Keratinocyte (primary cell): ENCODE measurements around the gene CCL17. TPM values are rescaled to one million over a fixed set of nuclear protein-coding genes. Genes with fewer than 3 reads are reported as not detected.

Experiments used
- DNase-seq: peaks from one replicate; pipeline ENCODE4 v3.0.0-alpha.2; 2011; ENCODE audit warnings: low read depth, missing footprints, low spot score
- FAIRE-seq: peaks from 2 replicates; lab custom pipeline; 2011; peaks lifted over from hg19 to GRCh38; lab: Jason Lieb, UNC
- H2AFZ ChIP-seq: 2 replicates; pipeline ENCODE4 v1.6.0; 2012; ENCODE audit warnings: low read length, control low read depth, inconsistent platforms; ENCODE audit not compliant: control insufficient read depth
- H3K27ac ChIP-seq: 2 replicates; pipeline ENCODE4 v1.5.1; 2011; ENCODE audit warnings: low read length; ENCODE audit not compliant: control insufficient read depth, insufficient read depth
- H3K27me3 ChIP-seq: 3 replicates; pipeline ENCODE4 v1.6.0; 2011; ENCODE audit warnings: low read length; ENCODE audit not compliant: control insufficient read depth, insufficient read depth; ENCODE audit errors: extremely low read depth
- H3K36me3 ChIP-seq, 2 experiments: 2 replicates in 1 of 2; 3 replicates in 1 of 2; pipeline ENCODE4 v1.5.1; 2011; ENCODE audit warnings: low read length in 2 of 2, mild to moderate bottlenecking in 1 of 2; ENCODE audit not compliant: control insufficient read depth in 2 of 2, insufficient read depth in 2 of 2; ENCODE audit errors: extremely low read depth in 1 of 2
- H3K4me1 ChIP-seq: 3 replicates; pipeline ENCODE4 v1.5.1; 2011; ENCODE audit warnings: low read length; ENCODE audit not compliant: control insufficient read depth, insufficient read depth; ENCODE audit errors: extremely low read depth
- H3K4me2 ChIP-seq: 3 replicates; pipeline ENCODE4 v1.6.0; 2011; ENCODE audit warnings: low read depth, low read length; ENCODE audit not compliant: control insufficient read depth, insufficient read depth; ENCODE audit errors: extremely low read depth
- H3K4me3 ChIP-seq, 3 experiments: fragments of 200-600 bp in 1 of 3; sonication (generic) in 1 of 3; 2 replicates in 2 of 3; 3 replicates in 1 of 3; pipeline ENCODE4 v1.5.1; 2011 to 2016; ENCODE audit warnings: low read length in 3 of 3, mild to moderate bottlenecking in 3 of 3, control low read depth in 2 of 3, inconsistent platforms in 1 of 3, low read depth in 1 of 3, mixed read lengths in 1 of 3, mixed run types in 1 of 3, moderate library complexity in 1 of 3; ENCODE audit not compliant: control insufficient read depth in 2 of 3, insufficient read depth in 2 of 3; ENCODE audit errors: extremely low read depth in 1 of 3
- H3K79me2 ChIP-seq: 2 replicates; pipeline ENCODE4 v1.6.0; 2012; ENCODE audit warnings: low read length; ENCODE audit not compliant: control insufficient read depth, insufficient read depth
- H3K9ac ChIP-seq: 3 replicates; pipeline ENCODE4 v1.6.0; 2011; ENCODE audit warnings: low read length; ENCODE audit not compliant: control insufficient read depth, insufficient read depth; ENCODE audit errors: extremely low read depth
- H3K9me1 ChIP-seq: 3 replicates; pipeline ENCODE4 v1.6.0; 2011; ENCODE audit warnings: low read length; ENCODE audit not compliant: control insufficient read depth, insufficient read depth; ENCODE audit errors: extremely low read depth
- H3K9me3 ChIP-seq: 2 replicates; pipeline ENCODE4 v1.5.1; 2012; ENCODE audit warnings: low read depth, low read length; ENCODE audit not compliant: control insufficient read depth
- H4K20me1 ChIP-seq: 3 replicates; pipeline ENCODE4 v1.6.0; 2011; ENCODE audit warnings: low read length; ENCODE audit not compliant: control insufficient read depth, insufficient read depth; ENCODE audit errors: extremely low read depth
- CTCF ChIP-seq, 3 experiments: IDR thresholded peaks in 1 of 3; conservative IDR thresholded peaks in 1 of 3; optimal IDR thresholded peaks in 1 of 3; 2 replicates in 2 of 3; 3 replicates in 1 of 3; pipeline versions ENCODE3 to v1.5.1; 2011; ENCODE audit warnings: low read length in 3 of 3, mild to moderate bottlenecking in 3 of 3, moderate library complexity in 2 of 3, control low read depth in 1 of 3, inconsistent platforms in 1 of 3; ENCODE audit not compliant: insufficient read depth in 2 of 3; ENCODE audit errors: extremely low read depth in 1 of 3
- EZH2 ChIP-seq: IDR thresholded peaks from one replicate; pipeline ENCODE4 v1.6.1; 2012; ENCODE audit warnings: inconsistent platforms, mild to moderate bottlenecking, low read length, moderate library complexity
- dilution Hi-C: fragments of 300-500 bp; cut with MboI; formaldehyde crosslinking; loops from one replicate; pipeline ENCODE4 v1.7.0; 2020; ENCODE audit warnings: low sequenced_read_pairs; ENCODE audit not compliant: extremely low pct_ligation_motif_present
- polyA plus RNA-seq, 5 experiments: library from polyadenylated mRNA; depleted of rRNA in 3 of 5; stranded (reverse) in 3 of 5; stranded (forward) in 1 of 5; unstranded in 1 of 5; fragments of >200 nt; gene quantifications; 1 replicate in 1 of 5; 2 replicates in 3 of 5; 3 replicates in 1 of 5; pipeline versions ENCODE4 v1.2.1 to v1.2.3, GENCODE V29; 2011 to 2012; ENCODE audit warnings: missing spikeins in 2 of 5, low read depth in 1 of 5, low replicate concordance in 1 of 5

CCL17 gene
- polyA plus RNA-seq, 1 donor (not counting 4 experiments of a cell fraction or from before 2014, with no cell fraction given), result not detected

GRCh38 chr16:57419506-57419905, 14.9 kb downstream of the CCL17 start:
- no peaks in the 10 kb centered on the region for H3K79me2 ChIP-seq
- no peaks in the 10 kb centered on the region for H3K36me3 ChIP-seq
- H3K4me2 ChIP-seq, result no peak overlapping the region
- DNase-seq (no peak), FAIRE-seq (no peak)
- TF ChIP-seq CTCF (optimal IDR thresholded peaks at IDR 0.05 in 1 of 3, IDR thresholded peaks at IDR 0.05 in 1 of 3, conservative IDR thresholded peaks at IDR 0.05 in 1 of 3; ENCODE audit: extremely low read depth in 1 of 3, insufficient read depth in 2 of 3, low read length in 3 of 3), result no peak
- peaks cover 23% of the 10 kb centered on the region for H3K4me1 ChIP-seq
- H3K27me3 ChIP-seq, result no peaks in the 10 kb centered on the region
- H3K4me3 ChIP-seq, result no peak overlapping the region
- no peaks in the 10 kb centered on the region for H3K9me1 ChIP-seq
- no peak overlapping the region for H3K9ac ChIP-seq
- dilution Hi-C loops, result loop anchor here (5.0 to 10.0 kb wide), 2 partner anchors 75 to 112 kb away; no protein-coding TSS in a partner anchor
- H3K9me3 ChIP-seq, result no peaks in the 10 kb centered on the region
- H3K27ac ChIP-seq, result no peak overlapping the region
- no peaks in the 10 kb centered on the region for H4K20me1 ChIP-seq
- no peak overlapping the region for H2AFZ ChIP-seq

- peaks cover 18% of the 10 kb centered on the region for H3K4me1 ChIP-seq
- H3K9ac ChIP-seq, result no peak overlapping the region
- no peak overlapping the region for H3K27ac ChIP-seq
- H4K20me1 ChIP-seq, result no peaks in the 10 kb centered on the region
- no peaks in the 10 kb centered on the region for H3K9me3 ChIP-seq
- no peaks in the 10 kb centered on the region for H3K27me3 ChIP-seq
- no peaks in the 10 kb centered on the region for H3K9me1 ChIP-seq
- no peak overlapping the region for H3K4me2 ChIP-seq
- peaks cover 3 to 5% of the 10 kb centered on the region in 2 experiments for H3K36me3 ChIP-seq
- DNase-seq (no peak), FAIRE-seq (peak; percentile 34)
- no peak overlapping the region for H2AFZ ChIP-seq
- H3K79me2 ChIP-seq, result no peaks in the 10 kb centered on the region
- dilution Hi-C loops, result no loop called here
- peak; percentile 52 to 77 (median 77) for TF ChIP-seq CTCF (optimal IDR thresholded peaks at IDR 0.05 in 1 of 3, IDR thresholded peaks at IDR 0.05 in 1 of 3, conservative IDR thresholded peaks at IDR 0.05 in 1 of 3; ENCODE audit: extremely low read depth in 1 of 3, insufficient read depth in 2 of 3, low read length in 3 of 3)
- no peak for TF ChIP-seq EZH2
- no peak overlapping the region for H3K4me3 ChIP-seq
Measured at GRCh38 chr16:57422026-57422944, 17.7 kb downstream of the CCL17 start.
